ENCODE results near the gene PAM16.

DNA sequence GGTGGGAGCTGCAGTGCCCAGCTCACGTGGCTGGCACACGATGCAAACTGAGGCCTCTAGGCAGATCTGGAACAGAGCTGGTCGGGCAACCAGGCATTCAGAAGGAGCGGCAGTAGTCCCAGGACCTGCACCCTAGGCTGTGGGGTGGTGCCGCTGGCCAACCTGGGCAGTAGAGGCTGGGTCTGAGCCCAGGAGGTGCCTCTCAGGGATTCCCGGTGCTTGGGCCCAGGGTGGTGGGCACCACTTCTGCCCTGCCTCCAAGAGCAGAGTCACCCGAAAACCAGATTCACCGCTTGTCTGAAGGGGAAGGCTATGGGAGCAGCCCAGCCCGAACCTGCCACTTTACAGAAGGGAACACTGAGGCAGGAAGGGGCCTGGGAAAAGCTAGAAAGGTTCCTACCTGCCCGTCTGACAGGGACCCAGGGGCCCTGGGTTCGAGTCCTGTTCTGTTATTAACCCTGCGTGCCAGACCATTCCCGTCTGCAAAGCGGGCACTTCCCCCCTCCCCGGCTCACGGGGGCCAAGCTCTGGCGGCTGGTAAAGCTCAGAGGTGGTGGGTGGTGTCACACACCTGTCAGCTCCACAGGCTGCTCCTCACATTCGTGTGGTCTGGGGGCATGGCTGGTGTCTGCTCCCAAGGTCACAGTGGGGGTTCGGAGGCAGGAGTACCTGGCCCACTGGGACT is 18.4 kb downstream of the PAM16 start:
- TF ChIP-seq, protein P1, sequence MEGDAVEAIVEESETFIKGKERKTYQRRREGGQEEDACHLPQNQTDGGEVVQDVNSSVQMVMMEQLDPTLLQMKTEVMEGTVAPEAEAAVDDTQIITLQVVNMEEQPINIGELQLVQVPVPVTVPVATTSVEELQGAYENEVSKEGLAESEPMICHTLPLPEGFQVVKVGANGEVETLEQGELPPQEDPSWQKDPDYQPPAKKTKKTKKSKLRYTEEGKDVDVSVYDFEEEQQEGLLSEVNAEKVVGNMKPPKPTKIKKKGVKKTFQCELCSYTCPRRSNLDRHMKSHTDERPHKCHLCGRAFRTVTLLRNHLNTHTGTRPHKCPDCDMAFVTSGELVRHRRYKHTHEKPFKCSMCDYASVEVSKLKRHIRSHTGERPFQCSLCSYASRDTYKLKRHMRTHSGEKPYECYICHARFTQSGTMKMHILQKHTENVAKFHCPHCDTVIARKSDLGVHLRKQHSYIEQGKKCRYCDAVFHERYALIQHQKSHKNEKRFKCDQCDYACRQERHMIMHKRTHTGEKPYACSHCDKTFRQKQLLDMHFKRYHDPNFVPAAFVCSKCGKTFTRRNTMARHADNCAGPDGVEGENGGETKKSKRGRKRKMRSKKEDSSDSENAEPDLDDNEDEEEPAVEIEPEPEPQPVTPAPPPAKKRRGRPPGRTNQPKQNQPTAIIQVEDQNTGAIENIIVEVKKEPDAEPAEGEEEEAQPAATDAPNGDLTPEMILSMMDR (IDR thresholded peaks at IDR 0.05; ENCODE audit: poor library complexity): no peak
- no peak for TF ChIP-seq EZH2 (IDR thresholded peaks at IDR 0.05; ENCODE audit: borderline replicate concordance)
